RWPE1 (cell line): ENCODE data around the gene TMEM108.
A peak's percentile ranks its signal among the peaks of the same experiment; 100 is the strongest.
"Not testable (repeated sequence)": the region's sequence is repeated elsewhere in the genome, so short reads cannot be mapped to it uniquely, and the experiment has no call there.

Source experiments
- CTCF ChIA-PET: fragments of 350-600 bp; sonication (Branson Sonifier 250); formaldehyde crosslinking; extraction: SDS; loops from one replicate; lab custom pipeline; 2021; lab: Yijun Ruan, JAX
- POLR2A ChIA-PET: fragments of 400-600 bp; formaldehyde crosslinking; extraction: SDS; loops from one replicate; lab custom pipeline; 2020; ENCODE audit warnings: antibody characterized with exemption; ENCODE audit not compliant: low non-redundant PET; lab: Yijun Ruan, JAX
- DNase-seq: peaks from one replicate; pipeline ENCODE4 v3.0.0; 2012; ENCODE audit warnings: low spot score
- H3K27ac ChIP-seq: fragments of 450-650 bp; 2 replicates; pipeline ENCODE4 v1.5.1; 2017
- CTCF ChIP-seq: fragments of 450-650 bp; conservative IDR thresholded peaks from 2 replicates; pipeline ENCODE4 v1.5.1; 2017; ENCODE audit warnings: low read depth, mild to moderate bottlenecking

TMEM108 gene

GRCh38 chr3:133038089-133038730 is at the start of gene TMEM108:
TMEM108 (plus strand) TSS chr3:133038391.
- no peak for TF ChIP-seq CTCF
- CTCF ChIA-PET = no interaction called here
- POLR2A ChIA-PET = no interaction called here

DNA sequence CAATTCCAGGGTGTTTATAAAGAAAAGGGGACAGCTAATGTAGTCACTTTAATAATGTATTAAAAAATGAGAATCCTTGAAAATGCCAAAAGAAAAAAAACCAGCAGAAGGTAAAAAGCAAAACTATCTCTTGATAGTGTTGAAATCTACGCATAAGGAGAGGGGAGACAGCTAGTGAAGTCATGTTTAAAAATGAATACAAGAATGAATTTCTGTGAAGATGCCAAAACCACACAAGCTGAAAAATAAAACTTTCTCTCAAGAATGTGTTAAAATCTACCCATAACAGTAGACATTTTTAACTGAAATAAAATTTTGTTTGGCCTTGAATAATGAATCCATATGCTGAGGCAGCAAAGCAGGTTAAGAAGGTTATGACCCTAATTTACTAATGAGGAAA is 42.2 kb upstream of the TMEM108 start:
- POLR2A ChIA-PET = no interaction called here
- TF ChIP-seq CTCF = no peak
- no peak for DNase-seq

More at GRCh38 chr3:133038089-133038730, at the start of gene TMEM108:
- H3K27ac ChIP-seq = no peak within 1 kb of the TSS
- peak; percentile 88 for DNase-seq

GRCh38 chr3:132997404-132998185 is 40.6 kb upstream of the TMEM108 start:
- no peak for TF ChIP-seq CTCF
- no peak for DNase-seq
- no peak overlapping the region for H3K27ac ChIP-seq
- ChIA-PET POLR2A (no interaction called here), CTCF (no interaction called here)

More for the DNA sequence above, 42.2 kb upstream of the TMEM108 start:
- CTCF ChIA-PET = no interaction called here
- no peak overlapping the region for H3K27ac ChIP-seq

DNA sequence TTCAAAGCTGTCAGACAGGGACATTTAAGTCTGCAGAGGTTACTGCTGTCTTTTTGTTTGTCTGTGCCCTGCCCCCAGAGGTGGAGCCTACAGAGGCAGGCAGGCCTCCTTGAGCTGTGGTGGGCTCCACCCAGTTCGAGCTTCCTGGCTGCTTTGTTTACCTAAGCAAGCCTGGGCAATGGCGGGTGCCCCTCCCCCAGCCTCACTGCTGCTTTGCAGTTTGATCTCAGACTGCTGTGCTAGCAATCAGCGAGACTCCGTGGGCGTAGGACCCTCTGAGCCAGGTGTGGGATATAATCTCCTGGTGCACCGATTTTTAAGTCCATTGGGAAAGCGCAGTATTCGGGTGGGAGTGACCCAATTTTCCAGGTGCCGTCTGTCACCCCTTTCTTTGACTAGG is 33.2 kb upstream of the TMEM108 start:
- POLR2A ChIA-PET, H3K27ac ChIP-seq, CTCF ChIA-PET, DNase-seq: not testable (repeated sequence)

DNA sequence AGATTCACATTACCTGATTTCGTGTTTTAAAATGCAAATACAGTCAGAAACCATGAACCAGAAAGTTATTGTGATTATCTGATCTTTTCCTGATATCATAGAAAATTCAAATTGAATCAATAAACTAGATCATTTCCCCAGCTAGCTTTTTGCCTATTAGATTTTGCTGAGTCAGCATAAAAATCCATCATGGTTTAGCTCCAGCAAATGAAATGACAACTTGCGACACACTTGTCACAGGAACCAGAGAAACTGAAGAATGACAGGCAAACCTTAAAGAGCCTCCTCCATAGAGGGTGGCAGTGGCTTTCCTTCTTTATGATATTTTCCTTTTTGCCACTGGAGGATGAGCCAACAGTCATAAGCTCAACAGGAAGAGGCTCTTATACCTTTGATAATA is 30.6 kb upstream of the TMEM108 start:
- DNase-seq = no peak
- CTCF ChIA-PET = no interaction called here
- TF ChIP-seq CTCF = no peak
- POLR2A ChIA-PET = no interaction called here
- no peak overlapping the region for H3K27ac ChIP-seq

DNA sequence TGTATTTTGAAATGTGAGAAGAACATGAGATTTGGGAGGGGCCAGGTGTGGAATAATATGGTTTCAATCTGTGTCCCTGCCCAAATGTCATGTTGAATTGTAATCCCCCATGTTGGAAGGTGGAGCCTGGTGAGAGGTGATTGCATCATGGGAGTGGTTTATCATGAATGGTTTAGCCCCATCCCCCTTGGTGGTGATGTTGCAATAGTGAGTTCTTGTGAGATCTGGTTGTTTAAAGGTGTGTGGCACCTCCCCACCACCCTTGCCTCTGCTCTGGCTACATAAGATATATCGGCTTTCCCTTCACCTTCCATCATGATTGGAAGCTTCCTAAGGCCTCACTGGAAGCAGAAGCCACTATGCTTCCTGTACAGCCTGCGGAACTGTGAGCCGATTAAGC is 23.9 kb upstream of the TMEM108 start:
- DNase-seq = no peak
- TF ChIP-seq CTCF = no peak
- CTCF ChIA-PET = no interaction called here
- H3K27ac ChIP-seq = no peak overlapping the region
- POLR2A ChIA-PET = no interaction called here

DNA sequence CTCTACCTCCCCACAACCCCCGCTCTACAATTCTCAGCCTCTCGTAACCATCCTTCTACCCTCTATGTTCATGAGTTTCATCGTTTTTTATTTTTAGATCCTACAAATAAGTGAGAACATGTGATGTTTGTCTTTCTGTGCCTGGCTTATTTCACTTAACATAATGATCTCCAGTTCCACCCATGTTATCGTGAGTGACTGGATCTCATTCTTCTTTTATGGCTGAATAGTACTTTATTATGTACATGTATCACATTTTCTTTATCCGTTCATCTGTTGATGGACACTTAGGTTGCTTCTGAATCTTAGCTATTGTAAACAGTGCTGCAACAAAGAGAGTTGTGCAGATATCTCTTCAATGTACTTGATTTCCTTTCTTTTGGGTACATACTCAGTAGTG is 22.6 kb upstream of the TMEM108 start:
- CTCF ChIA-PET, POLR2A ChIA-PET, H3K27ac ChIP-seq, DNase-seq: not testable (repeated sequence)
